Loucy (cell line): ENCODE results near the gene KRTAP10-10.
"Not testable (repeated sequence)": the region's sequence is repeated elsewhere in the genome, so short reads cannot be mapped to it uniquely, and the experiment has no call there.

Experiments
- H2AFZ ChIP-seq: fragments of 200-600 bp; sonication (generic); 2 replicates; pipeline ENCODE4 v1.6.0; 2016; ENCODE audit warnings: antibody characterized with exemption, mild to moderate bottlenecking, low read length, moderate library complexity
- H3F3A ChIP-seq: fragments of 200-600 bp; 2 replicates; pipeline ENCODE4 v1.6.0; 2016; ENCODE audit warnings: antibody characterized with exemption, low read depth, mild to moderate bottlenecking
- H3K27me3 ChIP-seq: fragments of 200-600 bp; sonication (generic); 2 replicates; pipeline ENCODE4 v1.6.1; 2014; ENCODE audit warnings: low read length, mild to moderate bottlenecking; ENCODE audit not compliant: insufficient read depth, poor library complexity, severe bottlenecking
- H3K36me3 ChIP-seq: fragments of 200-600 bp; sonication (generic); 2 replicates; pipeline ENCODE4 v1.6.1; 2016; ENCODE audit warnings: low read length; ENCODE audit not compliant: insufficient read depth
- H3K4me1 ChIP-seq: fragments of 200-600 bp; sonication (generic); 2 replicates; pipeline ENCODE4 v1.5.1; 2014; ENCODE audit warnings: low read length, mild to moderate bottlenecking; ENCODE audit not compliant: insufficient read depth, poor library complexity, severe bottlenecking
- H3K4me2 ChIP-seq: fragments of 200-600 bp; sonication (generic); 2 replicates; pipeline ENCODE4 v1.6.0; 2014; ENCODE audit warnings: antibody characterized with exemption, low read length, low read depth, mild to moderate bottlenecking; ENCODE audit not compliant: poor library complexity, severe bottlenecking
- H3K4me3 ChIP-seq: fragments of 200-600 bp; sonication (generic); 2 replicates; pipeline ENCODE4 v1.5.1; 2014; ENCODE audit warnings: low read length, mild to moderate bottlenecking, mixed read lengths; ENCODE audit not compliant: poor library complexity, severe bottlenecking
- H3K79me2 ChIP-seq: fragments of 200-600 bp; sonication (generic); 2 replicates; pipeline ENCODE4 v1.6.1; 2014; ENCODE audit warnings: low read length; ENCODE audit not compliant: insufficient read depth
- H3K9ac ChIP-seq: fragments of 200-600 bp; sonication (generic); 2 replicates; pipeline ENCODE4 v1.6.0; 2014; ENCODE audit warnings: mild to moderate bottlenecking, low read depth, low read length, moderate library complexity; ENCODE audit not compliant: poor library complexity, severe bottlenecking
- H3K9me2 ChIP-seq: fragments of 200-600 bp; sonication (generic); replicated peaks from 2 replicates; pipeline ENCODE4 v1.6.1; 2016; ENCODE audit warnings: low read depth, low read length, mixed read lengths
- H3K9me3 ChIP-seq: fragments of 200-600 bp; sonication (generic); 2 replicates; pipeline ENCODE4 v1.6.1; 2014; ENCODE audit warnings: mild to moderate bottlenecking, antibody characterized with exemption, low read length, low read depth; ENCODE audit not compliant: insufficient read depth
- H4K20me1 ChIP-seq: fragments of 200-600 bp; sonication (generic); 2 replicates; pipeline ENCODE4 v1.6.0; 2014; ENCODE audit warnings: antibody characterized with exemption, low read length, mild to moderate bottlenecking; ENCODE audit not compliant: insufficient read depth, poor library complexity, severe bottlenecking
- EZH2phosphoT487 ChIP-seq: fragments of 200-600 bp; IDR thresholded peaks from 2 replicates; pipeline ENCODE4 v1.6.1; 2018; ENCODE audit warnings: antibody characterized with exemption, mild to moderate bottlenecking, moderate library complexity, borderline replicate concordance
- TF ChIP-seq, protein P1 (sequence below): fragments of 200-600 bp; sonication (generic); conservative IDR thresholded peaks from 2 replicates; pipeline ENCODE4 v1.5.1; 2014; ENCODE audit warnings: mild to moderate bottlenecking, antibody characterized with exemption, low read length

Gene KRTAP10-10

GRCh38 chr21:44684077-44684476, 46.9 kb downstream of the KRTAP10-10 start:
- no peaks in the 10 kb centered on the region for H3K27me3 ChIP-seq
- H3K4me2 ChIP-seq, result no peak overlapping the region
- no peaks in the 10 kb centered on the region for H3K4me1 ChIP-seq
- no peaks in the 10 kb centered on the region for H3K9me3 ChIP-seq
- no peak overlapping the region for H3K9ac ChIP-seq
- no peaks in the 10 kb centered on the region for H4K20me1 ChIP-seq
- no peaks in the 10 kb centered on the region for H3K79me2 ChIP-seq
- no peak for TF ChIP-seq EZH2phosphoT487
- TF ChIP-seq, protein P1, sequence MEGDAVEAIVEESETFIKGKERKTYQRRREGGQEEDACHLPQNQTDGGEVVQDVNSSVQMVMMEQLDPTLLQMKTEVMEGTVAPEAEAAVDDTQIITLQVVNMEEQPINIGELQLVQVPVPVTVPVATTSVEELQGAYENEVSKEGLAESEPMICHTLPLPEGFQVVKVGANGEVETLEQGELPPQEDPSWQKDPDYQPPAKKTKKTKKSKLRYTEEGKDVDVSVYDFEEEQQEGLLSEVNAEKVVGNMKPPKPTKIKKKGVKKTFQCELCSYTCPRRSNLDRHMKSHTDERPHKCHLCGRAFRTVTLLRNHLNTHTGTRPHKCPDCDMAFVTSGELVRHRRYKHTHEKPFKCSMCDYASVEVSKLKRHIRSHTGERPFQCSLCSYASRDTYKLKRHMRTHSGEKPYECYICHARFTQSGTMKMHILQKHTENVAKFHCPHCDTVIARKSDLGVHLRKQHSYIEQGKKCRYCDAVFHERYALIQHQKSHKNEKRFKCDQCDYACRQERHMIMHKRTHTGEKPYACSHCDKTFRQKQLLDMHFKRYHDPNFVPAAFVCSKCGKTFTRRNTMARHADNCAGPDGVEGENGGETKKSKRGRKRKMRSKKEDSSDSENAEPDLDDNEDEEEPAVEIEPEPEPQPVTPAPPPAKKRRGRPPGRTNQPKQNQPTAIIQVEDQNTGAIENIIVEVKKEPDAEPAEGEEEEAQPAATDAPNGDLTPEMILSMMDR, result no peak
- no peaks in the 10 kb centered on the region for H3F3A ChIP-seq
- no peaks in the 10 kb centered on the region for H3K36me3 ChIP-seq
- no peak overlapping the region for H3K4me3 ChIP-seq
- H3K9me2 ChIP-seq, result no peaks in the 10 kb centered on the region
- H2AFZ ChIP-seq, result no peak overlapping the region

DNA sequence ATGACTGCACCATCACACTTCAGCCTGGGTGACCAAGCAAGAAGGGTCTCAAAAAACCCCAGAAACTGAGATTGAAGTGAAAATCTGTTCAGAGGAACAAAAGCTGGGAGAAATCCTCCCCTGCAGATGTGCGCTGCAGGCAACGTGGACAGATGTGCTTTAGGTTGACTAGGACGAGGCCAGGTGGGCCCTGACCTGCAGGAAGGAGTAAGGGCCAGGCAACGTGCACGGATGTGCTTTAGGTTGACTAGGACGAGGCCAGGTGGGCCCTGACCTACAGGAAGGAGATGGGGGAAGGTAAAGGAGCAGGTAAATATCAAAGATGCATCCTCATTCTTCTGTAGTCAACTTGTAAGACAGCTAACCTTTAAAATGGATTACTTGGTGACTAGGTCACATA, 47.3 kb downstream of the KRTAP10-10 start:
- Histone ChIP-seq H4K20me1 (no peaks in the 10 kb centered on the region), H3K4me3 (no peak overlapping the region), H3K27me3 (no peaks in the 10 kb centered on the region), H3K9me3 (no peaks in the 10 kb centered on the region), H3K79me2 (no peaks in the 10 kb centered on the region), H3K9me2 (no peaks in the 10 kb centered on the region), H3K4me2 (no peak overlapping the region), H3F3A (no peaks in the 10 kb centered on the region), H3K9ac (no peak overlapping the region), H3K36me3 (no peaks in the 10 kb centered on the region), H3K4me1 (no peaks in the 10 kb centered on the region), H2AFZ (no peak overlapping the region)
- TF ChIP-seq, protein P1, result no peak
- no peak for TF ChIP-seq EZH2phosphoT487

- H3K27me3 ChIP-seq, H3K4me1 ChIP-seq: not testable (repeated sequence)
Observed at GRCh38 chr21:44685050-44685449, 47.9 kb downstream of the KRTAP10-10 start.

GRCh38 chr21:44686000-44686781, 49.0 kb downstream of the KRTAP10-10 start:
- H3F3A ChIP-seq, result no peaks in the 10 kb centered on the region
- no peak overlapping the region for H2AFZ ChIP-seq
- H4K20me1 ChIP-seq, result no peaks in the 10 kb centered on the region
- H3K9me3 ChIP-seq, result no peaks in the 10 kb centered on the region
- H3K4me3 ChIP-seq, result no peak overlapping the region
- no peaks in the 10 kb centered on the region for H3K4me1 ChIP-seq
- no peak for TF ChIP-seq EZH2phosphoT487
- TF ChIP-seq, protein P1, result no peak
- H3K4me2 ChIP-seq, result no peak overlapping the region
- no peaks in the 10 kb centered on the region for H3K9me2 ChIP-seq
- H3K36me3 ChIP-seq, result no peaks in the 10 kb centered on the region
- H3K9ac ChIP-seq, result no peak overlapping the region
- H3K79me2 ChIP-seq, result no peaks in the 10 kb centered on the region
- no peaks in the 10 kb centered on the region for H3K27me3 ChIP-seq

More at GRCh38 chr21:44685050-44685449, 47.9 kb downstream of the KRTAP10-10 start:
- not testable (repeated sequence) for H3K36me3 ChIP-seq, H3K9me3 ChIP-seq, H3K4me3 ChIP-seq, H3K9me2 ChIP-seq, H4K20me1 ChIP-seq, H3K9ac ChIP-seq, H3K4me2 ChIP-seq, H3F3A ChIP-seq, H3K79me2 ChIP-seq, H2AFZ ChIP-seq
